Anterior cingulate cortex (tissue), 58 donors: ENCODE data around the gene SFXN1.
"Not testable (repeated sequence)": the region's sequence is repeated elsewhere in the genome, so short reads cannot be mapped to it uniquely, and the experiment has no call there.

ENCODE experiments used
- DNase-seq, 58 donors: peaks; one replicate each; lab custom pipeline; 2025; lab: John Stamatoyannopoulos, UW

The SFXN1 gene

DNA sequence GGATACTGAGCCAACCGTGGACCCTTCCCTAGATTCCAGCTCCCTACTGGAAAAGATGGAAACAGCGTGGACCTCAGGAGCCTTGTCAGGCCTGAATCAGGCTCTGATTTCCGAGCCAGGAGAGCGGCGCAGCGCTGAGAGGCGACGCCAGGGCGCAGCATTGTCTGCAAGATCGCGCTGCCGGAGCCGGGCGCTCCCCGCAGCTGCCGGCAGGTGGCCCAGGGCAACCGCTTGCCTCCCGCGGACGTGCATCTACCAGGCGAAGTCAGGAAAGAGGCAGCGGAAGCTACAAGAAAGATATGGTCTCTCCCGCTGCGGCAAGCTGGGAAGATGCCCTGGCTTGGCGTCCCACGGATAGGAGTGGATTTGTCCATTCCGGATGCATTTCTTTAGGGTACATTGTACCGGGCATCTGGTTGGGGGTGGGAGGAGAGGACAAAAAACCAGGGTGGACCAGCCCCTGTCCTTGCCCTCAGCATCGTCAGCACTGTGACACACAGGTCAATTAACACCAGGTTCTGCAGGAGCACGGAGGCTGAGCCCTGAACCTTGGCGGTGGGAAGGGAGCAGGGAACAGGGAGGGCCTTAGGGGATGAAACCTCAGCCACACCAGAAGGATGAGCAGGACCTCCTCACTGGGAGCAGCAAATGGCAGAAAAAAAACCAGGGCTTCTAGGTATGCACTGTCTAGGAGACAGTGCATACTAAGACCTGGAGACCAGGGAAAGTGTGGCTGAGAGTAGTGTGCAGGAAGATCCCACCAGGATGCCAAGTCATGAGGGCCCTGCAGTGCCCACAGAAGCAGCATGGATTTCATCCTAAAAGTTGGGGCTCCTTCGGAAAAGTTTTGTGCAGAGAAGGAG is 55.9 kb downstream of the SFXN1 start:
- peak in 57 of 58 donors; percentile 27 to 94 (median 70) for DNase-seq

DNA sequence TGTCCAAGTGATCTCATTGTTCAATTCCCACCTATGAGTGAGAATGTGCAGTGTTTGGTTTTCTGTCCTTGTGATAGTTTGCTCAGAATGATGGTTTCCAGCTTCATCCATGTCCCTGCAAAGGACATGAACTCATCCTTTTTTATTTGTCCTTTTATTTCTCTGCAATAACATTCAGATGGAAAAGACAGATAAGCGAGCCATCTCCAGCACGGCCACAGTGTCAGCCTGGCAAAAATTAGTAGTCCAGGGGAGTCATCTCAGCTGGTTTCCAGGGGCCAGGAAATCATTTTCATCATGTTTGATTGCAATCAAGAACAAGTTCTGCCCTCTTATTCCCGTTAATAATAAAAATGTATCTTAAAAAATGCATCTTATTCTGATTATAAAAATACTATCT is 57.0 kb downstream of the SFXN1 start:
- not testable (repeated sequence) for DNase-seq

- no peak for DNase-seq
Measured at GRCh38 chr5:175535796-175536195, 57.4 kb downstream of the SFXN1 start.

GRCh38 chr5:175538576-175538975 is 60.2 kb downstream of the SFXN1 start:
- no peak for DNase-seq

GRCh38 chr5:175539936-175540335 is 61.6 kb downstream of the SFXN1 start:
- no peak for DNase-seq

DNA sequence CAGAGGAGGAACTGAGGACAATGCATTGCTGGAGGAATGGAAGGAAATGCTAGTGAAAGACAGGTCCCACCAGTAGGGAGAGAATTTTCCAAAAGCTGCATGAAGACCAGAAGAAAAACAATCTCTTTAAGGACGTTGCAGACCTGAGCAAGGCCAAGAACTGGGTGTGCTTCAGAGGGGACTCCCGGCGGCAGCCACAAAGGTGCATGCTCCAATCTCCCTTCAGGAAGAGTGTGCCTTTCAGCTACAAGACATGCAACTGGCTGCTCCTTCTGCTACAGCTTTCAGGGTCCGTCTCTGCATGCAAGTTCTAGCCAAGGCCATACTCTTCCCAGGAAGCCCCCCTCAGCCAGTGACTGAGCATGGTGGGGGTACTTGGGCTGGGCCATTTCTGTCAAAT is 62.9 kb downstream of the SFXN1 start:
- no peak for DNase-seq

DNA sequence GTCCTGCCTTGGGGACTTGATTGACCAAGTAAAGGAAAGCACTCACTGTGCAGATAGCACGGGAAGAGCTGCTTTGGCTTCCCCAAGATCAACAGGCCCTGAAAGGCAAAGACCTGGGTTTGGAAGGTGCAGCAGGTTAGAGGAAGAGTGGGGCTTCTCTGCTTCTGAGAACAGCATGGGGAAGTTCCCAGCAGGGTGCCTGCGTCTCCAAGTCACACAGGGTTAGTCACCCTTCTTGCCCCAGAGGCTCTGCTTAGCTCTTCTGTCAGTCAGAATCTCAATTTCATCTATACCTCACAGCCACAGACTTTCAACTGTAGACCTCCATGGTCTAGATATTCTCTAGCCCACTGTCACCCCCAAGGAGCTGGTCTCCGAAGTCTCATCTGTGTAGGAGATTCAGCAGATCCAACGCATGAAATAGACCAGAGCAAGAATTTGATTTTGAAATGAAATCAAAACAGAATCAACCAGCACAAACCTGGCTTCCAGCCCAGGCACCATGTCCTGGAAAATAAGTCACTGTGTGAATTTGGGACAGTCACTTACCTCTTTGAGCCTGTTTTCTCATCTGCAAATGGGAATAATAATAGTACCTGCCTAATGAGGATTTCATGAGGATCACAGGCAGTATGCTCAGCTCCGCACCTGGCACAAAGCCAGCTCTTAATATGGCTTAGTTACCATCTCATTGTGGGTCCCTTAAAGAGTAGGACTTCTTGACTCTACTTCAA is 64.0 kb downstream of the SFXN1 start:
- DNase-seq: no peak

DNA sequence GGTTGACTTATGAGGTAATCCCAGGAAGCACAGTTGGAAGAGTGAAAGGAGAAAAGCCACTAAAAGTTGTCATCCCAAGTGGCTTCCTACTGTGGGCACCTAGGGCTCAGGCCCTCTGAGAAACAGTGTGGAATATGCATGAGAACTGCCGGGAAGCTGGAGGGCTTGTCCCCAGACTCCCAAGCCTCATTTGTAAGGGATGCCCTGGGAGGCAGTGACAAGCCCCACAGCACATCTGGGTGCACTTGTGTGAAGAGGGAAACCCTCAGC is 64.5 kb downstream of the SFXN1 start:
- no peak for DNase-seq

- no peak for DNase-seq
Measured at GRCh38 chr5:175544108-175544511, 65.8 kb downstream of the SFXN1 start.

- no peak for DNase-seq
Measured at GRCh38 chr5:175544586-175544985, 66.2 kb downstream of the SFXN1 start.

DNA sequence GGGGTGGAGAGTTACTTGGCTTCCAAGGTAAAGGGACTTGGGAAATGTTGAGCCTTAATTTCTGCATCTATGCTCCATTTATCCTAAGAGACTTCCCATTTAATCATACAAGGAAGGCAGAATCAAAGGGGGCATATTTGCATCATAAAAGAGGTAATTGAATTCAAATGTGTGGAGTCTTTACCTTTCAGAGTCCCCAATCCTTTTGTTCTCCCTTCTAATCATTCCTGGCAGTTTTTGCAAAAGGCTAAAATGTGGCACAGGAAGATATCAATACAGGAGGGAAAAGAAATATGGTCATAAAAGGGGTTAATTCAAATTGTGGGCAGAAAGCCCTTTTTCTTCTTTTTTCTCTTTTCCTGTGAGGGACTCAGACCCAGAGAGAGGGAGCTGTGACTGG is 69.5 kb downstream of the SFXN1 start:
- no peak for DNase-seq

DNA sequence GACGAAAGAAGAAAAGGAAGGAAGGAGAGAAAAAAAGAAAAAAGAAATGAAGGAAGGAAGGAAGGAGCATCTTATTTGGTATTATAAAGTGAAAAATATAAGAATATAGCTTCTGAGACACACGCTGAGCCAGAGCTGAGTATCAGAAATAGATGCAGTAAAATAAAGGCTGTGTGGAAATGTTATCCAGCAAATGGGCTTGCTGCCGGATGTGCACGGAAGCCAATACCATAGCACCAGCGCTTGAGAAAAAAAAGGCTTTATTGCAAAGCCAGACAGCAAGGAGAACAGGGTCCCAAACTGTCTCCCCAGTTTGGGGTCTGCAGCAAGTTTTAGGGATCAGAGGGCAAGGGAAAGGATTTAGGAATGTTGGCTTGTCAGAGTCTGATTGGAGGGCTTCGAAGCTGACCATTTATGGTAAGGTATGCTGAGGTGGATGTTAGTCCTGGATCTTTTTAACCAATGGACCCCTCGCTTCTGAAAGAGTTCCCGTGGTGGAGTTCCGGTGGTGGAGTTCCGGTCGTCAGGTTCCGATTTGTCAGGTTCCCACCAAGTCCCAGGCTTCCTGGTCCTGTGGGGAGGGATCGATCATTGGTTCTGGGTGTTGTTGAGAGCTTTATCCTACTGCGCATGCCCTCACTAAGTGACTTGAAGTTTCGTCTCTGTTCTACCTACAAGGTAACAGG is 70.4 kb downstream of the SFXN1 start:
- peak in 6 of 58 donors; percentile 2 to 53 (median 9) for DNase-seq

DNA sequence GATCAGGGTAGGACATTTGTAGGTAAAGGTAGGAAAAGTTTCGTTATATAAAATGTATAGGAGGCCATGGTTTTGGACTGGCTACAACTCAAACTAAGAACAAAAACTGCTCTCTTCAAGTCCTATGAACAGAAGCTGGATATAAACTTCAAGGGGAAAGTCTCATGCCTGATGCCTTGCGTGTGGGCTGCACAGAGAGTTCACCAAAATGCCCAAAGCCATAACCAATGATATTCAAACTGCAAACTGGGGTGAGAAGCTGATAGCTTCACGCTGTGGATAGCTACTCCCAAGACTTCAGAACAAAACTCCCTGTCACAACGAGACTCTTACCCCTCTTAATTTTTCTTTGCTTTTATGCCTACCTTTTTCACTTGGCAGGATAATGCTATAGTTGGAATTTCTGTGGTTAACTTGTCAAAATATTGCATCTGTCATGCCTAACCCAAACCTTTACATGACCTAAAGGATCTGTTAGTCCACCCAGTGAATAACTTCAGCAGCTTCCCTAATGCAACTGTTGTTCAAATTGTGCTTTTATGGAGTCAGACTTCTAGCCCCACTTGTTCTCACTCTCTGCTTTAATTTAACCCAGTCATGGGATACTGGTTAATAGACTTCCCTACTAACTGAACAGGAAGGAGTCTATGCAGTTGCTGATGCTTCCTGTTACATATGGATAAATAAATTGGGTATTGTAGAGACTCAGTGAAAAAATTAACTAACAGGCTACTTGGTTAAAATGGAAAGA is 71.9 kb downstream of the SFXN1 start:
- no peak for DNase-seq

DNA sequence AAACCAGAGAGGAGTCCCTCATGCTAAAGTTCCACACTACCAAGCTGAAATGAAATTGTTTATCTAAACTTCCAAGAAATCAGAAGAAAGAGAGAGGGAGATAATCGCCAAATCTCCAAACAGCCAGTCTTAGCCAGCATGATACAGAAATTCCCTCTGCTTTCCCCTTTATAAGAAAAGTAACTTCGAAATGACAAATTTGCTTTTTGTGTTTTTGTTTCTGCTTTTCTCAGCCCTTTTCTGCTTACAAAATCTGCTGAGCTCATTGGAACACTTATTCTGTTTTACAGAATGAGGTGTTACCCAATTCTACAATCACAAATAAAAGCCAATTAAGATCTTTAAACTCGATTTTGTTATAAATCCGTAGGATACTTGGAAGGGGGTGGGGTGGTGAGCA is 72.9 kb downstream of the SFXN1 start:
- DNase-seq: no peak

GRCh38 chr5:175554296-175554695 is 75.9 kb downstream of the SFXN1 start:
- no peak for DNase-seq

GRCh38 chr5:175555168-175555785 is 76.9 kb downstream of the SFXN1 start:
- DNase-seq: no peak

- no peak for DNase-seq
Measured at GRCh38 chr5:175556794-175557193, 78.4 kb downstream of the SFXN1 start.

DNA sequence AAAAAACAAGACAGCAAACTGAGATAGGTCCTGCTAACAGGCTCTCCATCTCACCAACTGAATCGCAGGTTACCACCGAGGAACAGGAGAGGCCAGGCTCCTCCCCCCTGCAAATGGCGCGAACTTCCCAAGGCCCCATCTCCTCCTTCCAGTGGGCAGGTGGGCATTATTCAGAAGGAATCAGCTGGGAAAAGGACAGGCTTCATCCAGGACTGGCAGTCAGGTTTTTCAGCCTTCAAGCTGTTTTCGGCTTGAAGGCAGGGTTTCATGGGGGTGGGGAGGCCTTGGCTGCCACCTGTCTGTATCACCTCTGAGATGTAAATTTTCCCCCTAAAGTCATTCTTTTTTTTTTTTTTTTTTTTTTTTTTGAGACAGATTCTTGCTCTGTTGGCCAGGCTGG is 79.4 kb downstream of the SFXN1 start:
- DNase-seq: no peak

- DNase-seq: no peak
Measured at GRCh38 chr5:175558801-175559480, 80.6 kb downstream of the SFXN1 start.

GRCh38 chr5:175560011-175560410 is 81.7 kb downstream of the SFXN1 start:
- DNase-seq: no peak
